CD4-positive, alpha-beta T cell (primary cell): ENCODE measurements around the gene ABCF2. TPM values are rescaled to one million over a fixed set of nuclear protein-coding genes. Genes with fewer than 3 reads are reported as not detected.

Experiments
- ATAC-seq: fragments of 200-7000 bp; cut with Tn5 transposase; one replicate; pipeline ENCODE4 v1.10.0; 2022; ENCODE audit warnings: mild to moderate bottlenecking; ENCODE audit not compliant: poor library complexity
- CTCF ChIA-PET: fragments of 350-600 bp; sonication (Branson Sonifier 250); formaldehyde crosslinking; loops from one replicate; lab custom pipeline; 2021; ENCODE audit warnings: antibody characterized with exemption, inconsistent platforms; lab: Charles Lee
- POLR2A ChIA-PET: fragments of 350-600 bp; sonication (Branson Sonifier 250); formaldehyde crosslinking; loops from one replicate; lab custom pipeline; 2021; ENCODE audit warnings: antibody characterized with exemption, inconsistent platforms; lab: Charles Lee
- DNase-seq, 14 experiments: peaks; one replicate each; pipeline ENCODE4 v3.0.0-alpha.2; 2013 to 2020; ENCODE audit warnings: mixed read lengths in 2 of 14
- H3K27ac ChIP-seq, 2 donors: one replicate each; pipeline versions ENCODE4 v1.5.1 to v1.7.0; 2013; ENCODE audit warnings: low read length in 2 of 2, low read depth in 1 of 2, mild to moderate bottlenecking in 1 of 2
- H3K27me3 ChIP-seq, 2 experiments: 1 replicate in 1 of 2; 2 replicates in 1 of 2; pipeline versions ENCODE4 v1.6.1 to v1.7.0; 2013; ENCODE audit warnings: low read length in 2 of 2, control low read depth in 1 of 2, mild to moderate bottlenecking in 1 of 2, moderate library complexity in 1 of 2; ENCODE audit not compliant: insufficient read depth in 2 of 2, control insufficient read depth in 1 of 2
- H3K36me3 ChIP-seq: one replicate; pipeline ENCODE4 v1.6.1; 2013; ENCODE audit warnings: low read length, control low read depth; ENCODE audit not compliant: insufficient read depth
- H3K4me1 ChIP-seq: one replicate; pipeline ENCODE4 v1.6.1; 2013; ENCODE audit warnings: low read length, control low read depth; ENCODE audit not compliant: insufficient read depth
- H3K4me3 ChIP-seq: one replicate; pipeline ENCODE4 v1.5.1; 2013; ENCODE audit warnings: mild to moderate bottlenecking, low read length, moderate library complexity
- H3K9me3 ChIP-seq, 2 experiments: 1 replicate in 1 of 2; 2 replicates in 1 of 2; pipeline versions ENCODE4 v1.6.1 to v1.7.0; 2013; ENCODE audit warnings: low read length in 2 of 2, mild to moderate bottlenecking in 2 of 2, control low read depth in 1 of 2, moderate library complexity in 1 of 2; ENCODE audit not compliant: control insufficient read depth in 1 of 2, insufficient read depth in 1 of 2
- H3K27ac Mint-ChIP-seq: one replicate; pipeline ENCODE4 v1.8.0; 2020; ENCODE audit warnings: mixed read lengths
- H3K27me3 Mint-ChIP-seq: one replicate; pipeline ENCODE4 v1.8.0; 2021; ENCODE audit warnings: mixed read lengths
- H3K36me3 Mint-ChIP-seq: one replicate; pipeline ENCODE4 v1.8.0; 2021; ENCODE audit warnings: low read depth, mixed read lengths
- H3K4me1 Mint-ChIP-seq: one replicate; pipeline ENCODE4 v1.8.0; 2021; ENCODE audit warnings: low read depth, mixed read lengths
- H3K4me3 Mint-ChIP-seq: one replicate; pipeline ENCODE4 v1.8.0; 2020; ENCODE audit warnings: mild to moderate bottlenecking, mixed read lengths
- H3K9me3 Mint-ChIP-seq: one replicate; pipeline ENCODE4 v1.8.0; 2020; ENCODE audit warnings: mixed read lengths
- intact Hi-C, 2 experiments: fragments of 100-400 bp; cut with DNase I in 1 of 2; cut with micrococcal nuclease in 1 of 2; formaldehyde crosslinking; loops; one replicate each; pipeline versions ENCODE4 v1.15.1 to v1.9.0; 2023 to 2025; cut with DNase I, micrococcal nuclease
- polyA plus RNA-seq, 2 donors: library from polyadenylated mRNA; unstranded; fragments of 120-200 nt; gene quantifications; one replicate each; pipeline ENCODE4 v1.2.1, GENCODE V29; 2013
- total RNA-seq, 174 experiments: library from RNA in 2 of 174; stranded (reverse) in 2 of 174; gene quantifications; one replicate each; pipeline ENCODE4 v1.2.3 and lab custom pipeline; 2021 to 2026
- TF ChIP-seq, protein P1 (sequence below): fragments of 200-600 bp; IDR thresholded peaks from one replicate; pipeline ENCODE4 v1.8.0; 2022; ENCODE audit warnings: antibody characterized with exemption, mild to moderate bottlenecking

Gene ABCF2
- total RNA-seq, result 10 to 100 TPM; 12.3 to 13.2 TPM
- 25.1 TPM for polyA plus RNA-seq (2013, experiment 1 of 2)
- polyA plus RNA-seq (2013, experiment 2 of 2), result 25.1 TPM
- 11.7 to 115 (median 23.6) reads per million in 172 experiments for total RNA-seq (lab: John Stamatoyannopoulos, UW)

DNA sequence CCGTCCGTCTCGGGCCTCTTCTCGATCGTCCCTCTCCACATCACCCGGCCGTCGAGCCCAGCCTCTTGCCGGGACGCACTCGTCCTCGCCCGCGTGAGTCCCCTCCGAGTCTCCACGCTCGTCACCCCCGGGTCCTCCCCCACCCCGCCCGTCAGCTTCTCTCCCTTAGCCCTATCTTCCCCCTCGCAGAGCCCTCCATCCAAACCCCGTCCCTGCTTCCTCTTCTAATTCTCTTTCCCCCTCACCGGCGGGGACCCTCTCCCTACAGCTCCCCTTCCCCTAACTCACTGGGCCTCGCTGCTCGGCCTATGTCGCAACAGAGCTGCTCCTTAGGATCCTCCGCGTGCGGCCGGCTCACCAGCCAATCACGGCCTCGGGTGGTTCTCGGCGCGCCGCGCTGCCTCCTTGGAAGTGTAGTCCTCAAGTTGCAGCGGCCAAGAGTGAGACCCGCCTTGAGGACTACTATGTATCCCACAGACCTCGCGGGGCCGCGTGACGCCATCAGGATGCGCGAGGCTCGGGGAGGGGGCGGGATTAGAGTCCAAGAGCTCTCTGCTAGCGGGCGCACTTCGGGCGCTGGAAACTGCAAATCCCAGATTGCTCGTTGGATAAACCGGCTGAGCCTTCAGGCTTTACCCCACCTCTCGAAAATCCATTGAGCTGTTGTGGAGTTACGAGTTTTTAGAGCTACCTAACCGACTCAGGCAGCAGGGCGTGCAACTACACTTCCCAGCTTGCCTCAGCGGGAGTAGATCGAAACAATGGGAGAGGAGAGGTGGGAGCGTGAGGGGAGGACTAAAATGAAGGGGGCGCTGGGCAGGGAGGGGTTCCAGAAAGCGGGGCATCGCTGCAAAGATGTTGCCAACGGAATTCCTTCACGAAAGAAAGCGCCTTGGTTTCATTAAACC is at the start of gene ABCF2:
ABCF2 (minus strand) TSS at position 331 of the 908 bp plus-strand sequence. CDS start 747 bp downstream, outside the sequence.
- Histone ChIP-seq H3K4me3 (peak within 1 kb of the TSS; percentile 90), H3K27ac (peak within 1 kb of the TSS; percentile 63 to 71), H3K9me3 (no peaks in the 10 kb centered on the region), H3K27me3 (no peaks in the 10 kb centered on the region), H3K4me1 (peaks cover 38% of the 10 kb centered on the region), H3K36me3 (peaks cover 30% of the 10 kb centered on the region)
- H3K36me3 Mint-ChIP-seq, result peaks cover 55% of the 10 kb centered on the region
- peak; percentile 93 to 99 (median 97) for DNase-seq
- TF ChIP-seq, protein P1, sequence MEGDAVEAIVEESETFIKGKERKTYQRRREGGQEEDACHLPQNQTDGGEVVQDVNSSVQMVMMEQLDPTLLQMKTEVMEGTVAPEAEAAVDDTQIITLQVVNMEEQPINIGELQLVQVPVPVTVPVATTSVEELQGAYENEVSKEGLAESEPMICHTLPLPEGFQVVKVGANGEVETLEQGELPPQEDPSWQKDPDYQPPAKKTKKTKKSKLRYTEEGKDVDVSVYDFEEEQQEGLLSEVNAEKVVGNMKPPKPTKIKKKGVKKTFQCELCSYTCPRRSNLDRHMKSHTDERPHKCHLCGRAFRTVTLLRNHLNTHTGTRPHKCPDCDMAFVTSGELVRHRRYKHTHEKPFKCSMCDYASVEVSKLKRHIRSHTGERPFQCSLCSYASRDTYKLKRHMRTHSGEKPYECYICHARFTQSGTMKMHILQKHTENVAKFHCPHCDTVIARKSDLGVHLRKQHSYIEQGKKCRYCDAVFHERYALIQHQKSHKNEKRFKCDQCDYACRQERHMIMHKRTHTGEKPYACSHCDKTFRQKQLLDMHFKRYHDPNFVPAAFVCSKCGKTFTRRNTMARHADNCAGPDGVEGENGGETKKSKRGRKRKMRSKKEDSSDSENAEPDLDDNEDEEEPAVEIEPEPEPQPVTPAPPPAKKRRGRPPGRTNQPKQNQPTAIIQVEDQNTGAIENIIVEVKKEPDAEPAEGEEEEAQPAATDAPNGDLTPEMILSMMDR, result no peak
- intact Hi-C loops, result loop anchor here (2.0 to 5.0 kb wide), 6 partner anchors 18 to 1510 kb away; partner anchors contain the start of gene RHEB (in 1 of the 2)
- peak; percentile 99 for ATAC-seq
- H3K9me3 Mint-ChIP-seq, result no peaks in the 10 kb centered on the region
- peak within 1 kb of the TSS; percentile 99 for H3K4me3 Mint-ChIP-seq
- peak within 1 kb of the TSS; percentile 90 for H3K27ac Mint-ChIP-seq
- peaks cover 41% of the 10 kb centered on the region for H3K4me1 Mint-ChIP-seq
- POLR2A ChIA-PET, result interaction anchor here (0.6 to 1.7 kb wide), 12 partner anchors 8 to 697 kb away, joined by 3 to 25 read pairs (median 4); partner anchors contain the start of gene NUB1
- H3K27me3 Mint-ChIP-seq, result no peaks in the 10 kb centered on the region
- CTCF ChIA-PET, result interaction anchor here (1.0 to 2.0 kb wide), 6 partner anchors 16 to 1602 kb away, joined by 3 to 16 read pairs (median 3); partner anchors contain the start of genes ABCB8 and GBX1

DNA sequence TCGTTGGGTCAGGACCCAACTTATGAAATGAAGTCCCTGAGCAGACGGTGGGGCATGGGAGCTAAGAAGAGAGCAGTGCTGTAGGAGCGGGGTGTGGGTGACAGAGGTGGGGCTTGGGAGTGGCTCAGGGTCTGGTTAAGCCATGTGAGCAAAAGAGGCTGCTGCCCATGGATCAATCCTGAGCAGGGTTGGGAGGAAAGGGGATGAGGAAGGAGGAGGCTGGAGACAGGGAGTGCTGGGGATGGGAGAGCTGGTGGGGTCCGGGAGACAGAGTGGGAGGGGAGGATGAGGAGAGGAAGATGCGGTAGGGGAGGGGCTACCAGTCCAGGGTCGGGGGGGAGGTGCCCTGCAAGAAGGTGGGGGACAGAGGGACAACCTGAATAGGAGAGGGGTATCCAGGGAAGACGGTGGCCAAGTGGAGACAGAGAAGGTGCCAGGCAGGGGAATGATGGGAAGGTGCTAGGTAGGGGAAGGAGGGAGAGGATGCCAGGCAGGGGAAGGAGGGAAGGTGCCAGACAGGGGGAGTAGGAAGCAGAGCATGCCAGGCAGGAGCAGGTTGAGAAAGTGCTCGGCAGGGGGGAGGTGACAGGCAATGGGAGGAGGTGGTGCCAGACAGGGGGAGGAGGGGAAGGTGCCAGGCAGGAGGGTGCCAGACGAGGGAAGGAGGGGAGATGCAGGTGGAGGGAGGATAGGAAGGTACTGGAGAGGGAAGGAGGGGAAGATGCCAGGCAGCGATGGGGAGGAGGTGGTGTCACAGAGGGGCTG is 49.0 kb upstream of the ABCF2 start:
- H3K27ac Mint-ChIP-seq, result no peak overlapping the region
- peak overlapping the region; percentile 65 for H3K4me3 Mint-ChIP-seq
- H3K4me1 ChIP-seq, result peaks cover 45% of the 10 kb centered on the region
- no peaks in the 10 kb centered on the region for H3K27me3 ChIP-seq
- POLR2A ChIA-PET, result no interaction called here
- no peak overlapping the region for H3K27ac ChIP-seq
- no peaks in the 10 kb centered on the region for H3K9me3 ChIP-seq
- CTCF ChIA-PET, result no interaction called here
- no peaks in the 10 kb centered on the region for H3K36me3 ChIP-seq
- H3K36me3 Mint-ChIP-seq, result no peaks in the 10 kb centered on the region
- H3K4me3 ChIP-seq, result peak overlapping the region; percentile 58
- intact Hi-C loops, result no loop called here
- peaks cover 49% of the 10 kb centered on the region for H3K4me1 Mint-ChIP-seq
- no peaks in the 10 kb centered on the region for H3K9me3 Mint-ChIP-seq
- peaks cover 16% of the 10 kb centered on the region for H3K27me3 Mint-ChIP-seq
- TF ChIP-seq, protein P1, result no peak
- peak in 4 of 14 experiments; percentile 13 to 46 (median 24) for DNase-seq
- ATAC-seq, result no peak
